Adrenal gland (tissue), 12 donors: ENCODE results near the gene TEAD1. TPM values are rescaled to one million over a fixed set of nuclear protein-coding genes. Genes with fewer than 3 reads are reported as not detected.

Experiments used
- DNase-seq, 7 donors: peaks; one replicate each; pipeline ENCODE4 v3.0.0-alpha.2; 2019 to 2020
- H3K27ac ChIP-seq, 5 donors: fragments of 200-600 bp; sonication (generic) in 4 of 5; 1 replicate in 3 of 5; 2 replicates in 2 of 5; pipeline versions ENCODE4 v1.5.1 to v1.8.0; 2016 to 2020; ENCODE audit warnings: mild to moderate bottlenecking in 1 of 5
- H3K27me3 ChIP-seq: fragments of 200-600 bp; 2 replicates; pipeline ENCODE4 v1.8.0; 2021
- H3K36me3 ChIP-seq, 2 donors: fragments of 200-600 bp; replicated peaks in 1 of 2; 1 replicate in 1 of 2; 2 replicates in 1 of 2; pipeline versions ENCODE4 v1.5.1 to v1.8.0; 2018 to 2022
- H3K4me1 ChIP-seq, 2 donors: fragments of 200-600 bp; replicated peaks in 1 of 2; 1 replicate in 1 of 2; 2 replicates in 1 of 2; pipeline versions ENCODE4 v1.5.1 to v1.8.0; 2018 to 2021
- H3K4me3 ChIP-seq, 4 donors: fragments of 200-600 bp; sonication (generic) in 3 of 4; one replicate each; pipeline ENCODE4 v1.5.1; 2016 to 2018
- H3K9me3 ChIP-seq, 3 donors: fragments of 200-600 bp; sonication (generic) in 1 of 3; replicated peaks in 1 of 3; 1 replicate in 2 of 3; 2 replicates in 1 of 3; pipeline versions ENCODE4 v1.5.1 to v1.8.0; 2016 to 2021
- POLR2A ChIP-seq, 2 donors: fragments of 450-650 bp; IDR thresholded peaks; one replicate each; pipeline ENCODE4 v1.6.1; 2017; ENCODE audit warnings: antibody characterized with exemption in 2 of 2, mild to moderate bottlenecking in 2 of 2, moderate library complexity in 1 of 2
- WGBS, 4 donors: extraction: QIAGEN DNeasy Blood & Tissue Kit in 2 of 4; methylation state at CpG; one replicate each; pipeline versions ENCODE4 v1.1.5 to v1.1.7; 2013 to 2017; 5-methylcytosine and 5-hydroxymethylcytosine counted together
- intact Hi-C, 2 donors: fragments of 100-400 bp; cut with DNase I; formaldehyde crosslinking; loops; one replicate each; pipeline versions ENCODE4 v1.14.1 to v1.15.0; 2022 to 2023
- polyA plus RNA-seq, 3 donors: library from polyadenylated mRNA; stranded (reverse); fragments of 200-250 nt in 2 of 3; fragments of 350-450 nt in 1 of 3; fragmentation: Illumina TruSeq in 1 of 3; extraction: RNeasy Lipid Tissue Mini Kit (QIAGEN cat#74804) in 1 of 3; gene quantifications; one replicate each; pipeline ENCODE4 v1.2.3, GENCODE V29; 2013 to 2014
- total RNA-seq, 9 donors: library from RNA; depleted of rRNA in 4 of 9; stranded (reverse); fragments of >200 nt in 4 of 9; fragments of 120-200 nt in 1 of 9; fragmentation: NEBNext Ultra II Directional in 1 of 9; extraction: Animal tissue kit (Norgen Biotek cat#: 25700) in 1 of 9; gene quantifications; one replicate each; pipeline versions ENCODE4 v1.1.0 to v1.2.4, GENCODE V29; 2013 to 2023
- TF ChIP-seq, protein P1 (sequence below), 6 experiments: fragments of 450-650 bp in 4 of 6; fragments of 200-600 bp in 2 of 6; sonication (generic) in 1 of 6; IDR thresholded peaks; 1 replicate in 5 of 6; 2 replicates in 1 of 6; pipeline versions ENCODE4 v1.5.1 to v1.8.0; 2016 to 2021; ENCODE audit warnings: antibody characterized with exemption in 6 of 6, mild to moderate bottlenecking in 2 of 6, moderate library complexity in 1 of 6
- donor health status: healthy with polysubstance abuse.
- donor health status: Bipolar disorder and iron deficiency.
- donor health status: DM: yes; HTN: yes; CAD: no.
- donor health status: DM: no; HTN: no; CAD: no.
- donor health status: DM: no; HTN: no; CAD: no.
- donor health status: DM: yes; HTN: yes; CAD: no.

Gene TEAD1
- total and polyA plus RNA-seq, 12 donors, result 3.9 to 49.9 (median 35.1) TPM

DNA sequence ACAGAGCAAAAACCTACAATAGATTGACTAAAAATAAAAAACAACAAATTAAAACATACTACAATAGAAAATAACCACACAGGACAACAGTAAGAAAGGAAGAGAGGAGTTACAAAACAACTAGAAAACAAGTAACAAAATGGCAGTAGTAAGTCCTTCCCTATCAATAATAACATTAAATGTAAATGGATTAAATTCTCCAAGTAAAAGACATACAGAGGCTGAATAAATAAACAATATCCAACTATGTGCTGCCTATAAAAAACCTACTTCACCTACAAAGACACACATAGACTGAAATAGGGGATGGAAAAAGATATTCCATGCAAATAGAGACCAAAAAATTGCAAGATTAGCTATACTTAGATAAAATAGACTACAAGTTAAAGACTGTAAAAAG is 277.9 kb downstream of the TEAD1 start:
- no peaks in the 10 kb centered on the region for H3K4me1 ChIP-seq
- H3K4me3 ChIP-seq, result no peak overlapping the region
- DNase-seq, result no peak
- no peak for TF ChIP-seq POLR2A (IDR thresholded peaks at IDR 0.05)
- no peak overlapping the region for H3K27ac ChIP-seq
- no peaks in the 10 kb centered on the region for H3K36me3 ChIP-seq
- no peaks in the 10 kb centered on the region for H3K9me3 ChIP-seq
- H3K27me3 ChIP-seq, result no peaks in the 10 kb centered on the region
- intact Hi-C loops, result no loop called here

DNA sequence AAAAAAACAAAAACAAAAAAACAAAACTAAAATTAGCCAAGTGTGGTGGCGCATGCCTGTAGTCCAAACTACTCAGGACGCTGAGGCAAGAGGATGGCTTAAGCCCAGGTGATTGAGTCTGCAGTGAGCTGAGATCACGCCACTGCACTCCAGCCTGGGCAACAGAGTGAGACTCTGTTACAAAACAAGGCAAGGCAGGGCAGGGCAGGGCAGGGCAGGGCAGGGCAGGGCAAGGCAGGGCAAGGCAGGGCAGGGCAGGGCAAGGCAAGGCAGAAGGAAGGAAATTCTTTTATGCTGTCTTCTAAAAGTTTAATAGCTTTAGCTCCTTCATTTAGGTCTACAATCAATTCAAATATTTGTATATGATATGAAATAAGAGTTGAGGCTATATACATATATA is 284.8 kb downstream of the TEAD1 start:
- no peak overlapping the region for H3K4me3 ChIP-seq
- WGBS, 4 donors, result 81 to 90% (median 86%) methylated on average over 3 of the region's 3 CpGs
- no peaks in the 10 kb centered on the region for H3K4me1 ChIP-seq
- peaks cover 4% of the 10 kb centered on the region for H3K27me3 ChIP-seq
- TF ChIP-seq, protein P1, sequence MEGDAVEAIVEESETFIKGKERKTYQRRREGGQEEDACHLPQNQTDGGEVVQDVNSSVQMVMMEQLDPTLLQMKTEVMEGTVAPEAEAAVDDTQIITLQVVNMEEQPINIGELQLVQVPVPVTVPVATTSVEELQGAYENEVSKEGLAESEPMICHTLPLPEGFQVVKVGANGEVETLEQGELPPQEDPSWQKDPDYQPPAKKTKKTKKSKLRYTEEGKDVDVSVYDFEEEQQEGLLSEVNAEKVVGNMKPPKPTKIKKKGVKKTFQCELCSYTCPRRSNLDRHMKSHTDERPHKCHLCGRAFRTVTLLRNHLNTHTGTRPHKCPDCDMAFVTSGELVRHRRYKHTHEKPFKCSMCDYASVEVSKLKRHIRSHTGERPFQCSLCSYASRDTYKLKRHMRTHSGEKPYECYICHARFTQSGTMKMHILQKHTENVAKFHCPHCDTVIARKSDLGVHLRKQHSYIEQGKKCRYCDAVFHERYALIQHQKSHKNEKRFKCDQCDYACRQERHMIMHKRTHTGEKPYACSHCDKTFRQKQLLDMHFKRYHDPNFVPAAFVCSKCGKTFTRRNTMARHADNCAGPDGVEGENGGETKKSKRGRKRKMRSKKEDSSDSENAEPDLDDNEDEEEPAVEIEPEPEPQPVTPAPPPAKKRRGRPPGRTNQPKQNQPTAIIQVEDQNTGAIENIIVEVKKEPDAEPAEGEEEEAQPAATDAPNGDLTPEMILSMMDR (IDR thresholded peaks at IDR 0.05), result no peak
- TF ChIP-seq POLR2A (IDR thresholded peaks at IDR 0.05), result no peak
- intact Hi-C loops, result no loop called here
- no peaks in the 10 kb centered on the region for H3K9me3 ChIP-seq
- no peak for DNase-seq
- H3K36me3 ChIP-seq, result no peaks in the 10 kb centered on the region
- no peak overlapping the region for H3K27ac ChIP-seq

DNA sequence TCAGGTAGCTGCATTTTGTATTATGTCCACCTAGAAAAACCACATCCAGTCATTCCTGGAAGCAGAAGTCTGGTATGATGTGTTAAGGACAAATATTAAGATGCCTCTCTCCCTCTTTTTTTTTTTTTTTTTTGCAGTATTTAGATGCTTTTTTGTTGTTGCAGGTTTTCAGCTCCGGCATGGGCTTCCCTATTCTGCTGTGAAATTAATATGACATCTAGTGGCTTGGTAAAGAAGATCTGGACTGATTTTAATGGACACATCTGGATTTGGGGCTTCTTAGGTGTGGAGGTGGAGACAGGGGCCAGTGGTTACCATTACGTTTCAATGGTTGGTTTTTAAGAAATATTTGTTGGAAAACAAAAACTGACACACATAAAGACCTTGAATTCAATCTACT is 287.4 kb downstream of the TEAD1 start:
- DNase-seq, result no peak
- Histone ChIP-seq H3K9me3 (no peaks in the 10 kb centered on the region), H3K27me3 (peaks cover 4% of the 10 kb centered on the region), H3K4me1 (no peaks in the 10 kb centered on the region), H3K27ac (no peak overlapping the region), H3K4me3 (no peak overlapping the region), H3K36me3 (no peaks in the 10 kb centered on the region)
- WGBS, 4 donors, result 52 to 75% (median 57%) methylated on average over 2 of the region's 2 CpGs
- TF ChIP-seq, protein P1 (IDR thresholded peaks at IDR 0.05), result no peak
- no peak for TF ChIP-seq POLR2A (IDR thresholded peaks at IDR 0.05)
- intact Hi-C loops, result loop anchor here in 1 of 2 donors (10.0 kb wide), 1 partner anchor 223 kb away; no protein-coding TSS in a partner anchor

DNA sequence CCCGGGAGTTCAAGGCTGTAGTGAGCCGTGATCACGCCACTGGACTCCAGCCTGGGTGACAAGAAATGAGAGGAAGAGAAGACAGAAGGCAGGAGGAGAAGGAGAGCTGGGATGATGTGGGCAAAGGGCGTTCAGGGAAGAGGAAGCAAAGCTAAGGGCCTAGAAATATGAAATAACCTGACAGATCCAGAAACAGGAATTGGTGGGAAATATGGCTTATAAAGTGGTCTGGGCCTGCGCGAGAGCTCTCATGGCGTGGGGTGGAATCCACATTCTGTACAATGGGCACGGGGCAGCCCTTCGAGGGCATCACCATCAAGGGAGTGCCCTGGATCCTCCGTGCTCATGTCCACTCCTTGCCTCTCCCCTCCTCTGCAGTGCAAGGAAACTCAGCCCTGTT is 288.1 kb downstream of the TEAD1 start:
- intact Hi-C loops, result loop anchor here in 1 of 2 donors (10.0 kb wide), 1 partner anchor 222 kb away; no protein-coding TSS in a partner anchor
- WGBS, 4 donors, result 80 to 89% (median 85%) methylated on average over 8 to 10 of the region's 10 CpGs

DNA sequence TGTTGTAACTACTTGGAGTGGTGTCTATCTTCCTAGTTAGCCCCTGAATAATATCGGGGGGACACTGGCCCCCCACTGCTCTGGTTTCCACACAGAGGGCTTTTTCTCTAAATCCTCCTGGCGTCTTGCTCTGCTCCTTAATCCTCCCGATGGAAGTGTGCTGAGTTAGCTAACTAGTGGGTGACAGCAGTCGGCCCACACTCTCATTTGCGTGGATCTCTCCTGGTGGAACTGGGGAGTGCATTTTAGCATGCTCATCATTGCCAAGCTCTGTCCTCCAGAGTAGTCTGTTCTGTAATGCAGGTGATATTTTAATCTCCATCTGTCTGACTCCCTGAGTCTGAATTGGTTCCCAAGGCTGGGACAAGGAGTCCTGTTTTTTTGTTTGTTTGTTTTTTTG is 288.8 kb downstream of the TEAD1 start:
- TF ChIP-seq POLR2A (IDR thresholded peaks at IDR 0.05), result no peak
- TF ChIP-seq, protein P1 (IDR thresholded peaks at IDR 0.05), result no peak
- intact Hi-C loops, result loop anchor here in 1 of 2 donors (10.0 kb wide), 1 partner anchor 222 kb away; no protein-coding TSS in a partner anchor
- WGBS, 4 donors, result 64 to 81% (median 68%) methylated on average over 5 of the region's 5 CpGs

More for the DNA sequence above, 288.1 kb downstream of the TEAD1 start:
- Histone ChIP-seq H3K36me3 (no peaks in the 10 kb centered on the region), H3K27me3 (peaks cover 4% of the 10 kb centered on the region), H3K27ac (no peak overlapping the region), H3K9me3 (no peaks in the 10 kb centered on the region), H3K4me3 (no peak overlapping the region), H3K4me1 (no peaks in the 10 kb centered on the region)
- TF ChIP-seq, protein P1 (IDR thresholded peaks at IDR 0.05), result no peak
- TF ChIP-seq POLR2A (IDR thresholded peaks at IDR 0.05), result no peak
- DNase-seq, result no peak

More for the DNA sequence above, 288.8 kb downstream of the TEAD1 start:
- Histone ChIP-seq H3K27ac (no peak overlapping the region), H3K36me3 (no peaks in the 10 kb centered on the region), H3K9me3 (no peaks in the 10 kb centered on the region), H3K4me3 (no peak overlapping the region), H3K27me3 (peaks cover 4% of the 10 kb centered on the region), H3K4me1 (no peaks in the 10 kb centered on the region)
- DNase-seq, result no peak
